Stomach (tissue), 9 donors: ENCODE measurements around the gene PCAT6. TPM values are rescaled to one million over a fixed set of nuclear protein-coding genes. Genes with fewer than 3 reads are reported as not detected.

Experiments
- DNase-seq, 2 donors: peaks; one replicate each; pipeline versions ENCODE4 v3.0.0 to v3.0.0-alpha.2; 2013 to 2019
- H3K27ac ChIP-seq, 5 donors: fragments of 200-600 bp in 4 of 5; sonication (generic) in 4 of 5; one replicate each; pipeline ENCODE4 v1.5.1; 2013 to 2019; ENCODE audit warnings: mild to moderate bottlenecking in 1 of 5, moderate library complexity in 1 of 5
- H3K27me3 ChIP-seq, 3 donors: fragments of 200-600 bp; sonication (generic); one replicate each; pipeline ENCODE4 v1.5.1; 2017 to 2019; ENCODE audit warnings: mixed run types in 1 of 3
- H3K36me3 ChIP-seq, 4 donors: fragments of 200-600 bp; sonication (generic); 1 replicate in 3 of 4; 2 replicates in 1 of 4; pipeline ENCODE4 v1.5.1; 2016 to 2019
- H3K4me1 ChIP-seq, 4 donors: fragments of 200-600 bp; sonication (generic); one replicate each; pipeline ENCODE4 v1.5.1; 2016 to 2019
- H3K4me3 ChIP-seq, 4 donors: fragments of 200-600 bp; sonication (generic) in 3 of 4; one replicate each; pipeline ENCODE4 v1.5.1; 2016 to 2019; ENCODE audit warnings: mild to moderate bottlenecking in 1 of 4
- H3K9me3 ChIP-seq, 4 donors: fragments of 200-600 bp; sonication (generic); one replicate each; pipeline ENCODE4 v1.5.1; 2016 to 2019
- EP300 ChIP-seq: sonication (generic); formaldehyde crosslinking; IDR thresholded peaks from one replicate; pipeline ENCODE4 v1.6.1; 2017; ENCODE audit warnings: antibody characterized with exemption
- POLR2A ChIP-seq, 4 donors: fragments of 450-650 bp; IDR thresholded peaks; one replicate each; pipeline ENCODE4 v1.6.1; 2016; ENCODE audit warnings: antibody characterized with exemption in 4 of 4, control low read depth in 2 of 4, mild to moderate bottlenecking in 1 of 4, moderate library complexity in 1 of 4
- POLR2AphosphoS5 ChIP-seq, 3 donors: sonication (generic); formaldehyde crosslinking; IDR thresholded peaks; one replicate each; pipeline ENCODE4 v1.6.1; 2016; ENCODE audit warnings: antibody characterized with exemption in 3 of 3
- WGBS, 5 donors: extraction: QIAGEN DNeasy Blood & Tissue Kit in 3 of 5; methylation state at CpG; one replicate each; pipeline versions ENCODE4 v1.1.5 to v1.1.7; 2013 to 2018; 5-methylcytosine and 5-hydroxymethylcytosine counted together
- intact Hi-C: fragments of 100-400 bp; cut with DNase I; formaldehyde crosslinking; loops from one replicate; pipeline ENCODE4 v1.15.1; 2023; ENCODE audit warnings: low total_unique reads
- polyA plus RNA-seq, 3 donors: library from polyadenylated mRNA; stranded (reverse); fragments of 200-250 nt; gene quantifications; one replicate each; pipeline ENCODE4 v1.2.3, GENCODE V29; 2013
- total RNA-seq, 5 donors: library from RNA; depleted of rRNA; stranded (reverse); fragments of >200 nt; gene quantifications; one replicate each; pipeline versions ENCODE4 v1.1.0 to v1.2.3, GENCODE V29; 2014 to 2016
- TF ChIP-seq, protein P1 (sequence below), 7 experiments: fragments of 450-650 bp in 4 of 7; fragments of 200-600 bp in 3 of 7; sonication (generic) in 3 of 7; IDR thresholded peaks; one replicate each; pipeline ENCODE4 v1.5.1; 2016 to 2019; ENCODE audit warnings: antibody characterized with exemption in 7 of 7, control low read depth in 2 of 7, mild to moderate bottlenecking in 1 of 7
- donor health status: healthy with polysubstance abuse.
- donor health status: Bipolar disorder and iron deficiency.
- donor health status: healthy.

PCAT6 gene
- total and polyA plus RNA-seq, 8 donors: 1.2 to 3.9 (median 2.7) TPM; not detected in 5

DNA sequence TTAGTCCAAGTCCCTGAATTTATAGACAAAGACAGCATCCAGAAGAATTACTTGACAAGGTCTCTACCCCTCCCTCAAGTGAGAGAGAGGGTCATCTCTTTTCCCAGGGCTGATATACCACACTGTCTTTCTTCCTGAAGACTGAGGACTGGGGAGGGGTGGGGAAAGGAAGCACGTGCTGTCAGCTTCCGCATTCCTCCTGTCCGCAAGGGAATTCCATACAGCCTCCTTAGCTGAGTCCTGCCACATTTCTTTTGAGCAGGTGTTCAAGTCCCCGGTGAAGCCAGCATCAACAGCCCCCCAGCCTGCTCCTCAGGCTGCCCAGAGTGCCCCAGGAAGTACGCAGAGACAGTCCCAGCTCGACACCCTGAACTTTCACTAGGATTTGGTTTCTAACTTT lies 34.2 kb downstream of the PCAT6 start:
- Histone ChIP-seq H3K27ac (no peak overlapping the region), H3K4me3 (no peak overlapping the region), H3K9me3 (no peaks in the 10 kb centered on the region), H3K4me1 (no peaks in the 10 kb centered on the region), H3K36me3 (no peaks in the 10 kb centered on the region), H3K27me3 (no peaks in the 10 kb centered on the region)
- intact Hi-C loops: no loop called here
- TF ChIP-seq POLR2A (IDR thresholded peaks at IDR 0.05) (no peak), EP300 (no peak), POLR2AphosphoS5 (IDR thresholded peaks at IDR 0.05) (no peak)
- TF ChIP-seq, protein P1, sequence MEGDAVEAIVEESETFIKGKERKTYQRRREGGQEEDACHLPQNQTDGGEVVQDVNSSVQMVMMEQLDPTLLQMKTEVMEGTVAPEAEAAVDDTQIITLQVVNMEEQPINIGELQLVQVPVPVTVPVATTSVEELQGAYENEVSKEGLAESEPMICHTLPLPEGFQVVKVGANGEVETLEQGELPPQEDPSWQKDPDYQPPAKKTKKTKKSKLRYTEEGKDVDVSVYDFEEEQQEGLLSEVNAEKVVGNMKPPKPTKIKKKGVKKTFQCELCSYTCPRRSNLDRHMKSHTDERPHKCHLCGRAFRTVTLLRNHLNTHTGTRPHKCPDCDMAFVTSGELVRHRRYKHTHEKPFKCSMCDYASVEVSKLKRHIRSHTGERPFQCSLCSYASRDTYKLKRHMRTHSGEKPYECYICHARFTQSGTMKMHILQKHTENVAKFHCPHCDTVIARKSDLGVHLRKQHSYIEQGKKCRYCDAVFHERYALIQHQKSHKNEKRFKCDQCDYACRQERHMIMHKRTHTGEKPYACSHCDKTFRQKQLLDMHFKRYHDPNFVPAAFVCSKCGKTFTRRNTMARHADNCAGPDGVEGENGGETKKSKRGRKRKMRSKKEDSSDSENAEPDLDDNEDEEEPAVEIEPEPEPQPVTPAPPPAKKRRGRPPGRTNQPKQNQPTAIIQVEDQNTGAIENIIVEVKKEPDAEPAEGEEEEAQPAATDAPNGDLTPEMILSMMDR (IDR thresholded peaks at IDR 0.05): no peak
- no peak for DNase-seq
- WGBS, 5 donors: 64 to 82% (median 67%) methylated on average over 6 of the region's 6 CpGs

DNA sequence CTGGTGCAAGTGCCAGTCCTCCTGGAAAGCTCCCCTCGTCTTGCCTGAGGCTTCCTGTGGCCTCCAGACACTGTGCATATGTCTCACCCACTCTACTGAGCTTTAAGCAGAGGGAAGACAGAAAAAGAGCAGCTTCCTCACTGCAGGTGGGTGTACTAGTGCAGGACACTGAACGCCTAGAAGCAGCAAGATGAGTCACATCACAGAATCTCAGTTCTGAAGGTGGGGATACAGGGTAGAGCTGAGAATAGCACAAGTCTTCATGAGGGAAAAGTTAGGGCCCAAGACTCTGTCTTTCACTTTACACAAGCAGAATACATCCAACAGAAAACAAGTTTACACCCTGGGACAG lies 37.4 kb downstream of the PCAT6 start:
- WGBS, 5 donors: 46 to 75% (median 58%) methylated on average over 2 of the region's 2 CpGs
- no peaks in the 10 kb centered on the region for H3K36me3 ChIP-seq

DNA sequence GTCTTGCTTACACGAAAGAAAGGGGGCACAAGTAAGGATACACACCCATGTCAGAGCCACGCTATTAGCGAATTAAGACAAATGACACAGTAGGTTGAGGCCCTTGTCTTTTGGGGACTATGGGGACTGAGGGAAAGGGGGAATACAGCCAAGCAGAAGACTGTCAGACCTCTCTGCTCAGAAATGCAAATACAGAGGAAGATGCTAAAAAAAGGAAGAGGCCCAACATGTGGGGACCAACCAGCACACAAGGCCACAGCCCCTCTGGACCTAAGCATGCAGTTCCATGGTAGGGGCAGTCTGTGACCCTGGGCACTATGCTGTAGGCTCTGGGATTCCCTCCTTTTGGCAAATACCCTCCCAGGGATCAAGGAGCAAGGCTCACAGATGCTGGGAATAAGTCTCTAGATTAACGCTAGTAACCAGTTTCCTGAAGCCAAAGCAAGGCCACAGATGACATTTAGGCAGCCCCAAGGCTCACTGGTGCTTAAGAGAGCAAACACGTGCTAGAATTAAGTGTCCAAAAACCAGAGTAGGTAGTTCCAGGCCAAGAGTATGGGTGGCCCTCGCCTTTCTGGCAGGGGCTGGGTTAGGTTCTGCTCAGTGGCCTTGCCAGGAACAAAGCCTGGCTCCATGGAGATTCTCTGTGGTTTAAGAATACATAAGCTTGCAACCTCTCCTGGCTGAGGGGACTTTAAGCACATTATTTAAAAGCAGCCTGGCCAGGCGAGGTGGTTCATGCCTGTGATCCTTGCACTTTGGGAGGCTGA lies 40.0 kb downstream of the PCAT6 start:
- Histone ChIP-seq H3K36me3 (no peaks in the 10 kb centered on the region), H3K4me1 (no peaks in the 10 kb centered on the region), H3K27ac (no peak overlapping the region), H3K9me3 (no peaks in the 10 kb centered on the region), H3K4me3 (no peak overlapping the region), H3K27me3 (no peaks in the 10 kb centered on the region)
- no peak for DNase-seq
- intact Hi-C loops: no loop called here
- 84 to 91% (median 88%) methylated on average over 7 of the region's 7 CpGs for WGBS, 5 donors
- TF ChIP-seq POLR2A (IDR thresholded peaks at IDR 0.05) (no peak), EP300 (no peak)

More for the DNA sequence above, 37.4 kb downstream of the PCAT6 start:
- intact Hi-C loops: no loop called here
- no peak for DNase-seq
- Histone ChIP-seq H3K9me3 (no peaks in the 10 kb centered on the region), H3K27me3 (no peaks in the 10 kb centered on the region), H3K4me1 (no peaks in the 10 kb centered on the region), H3K27ac (no peak overlapping the region), H3K4me3 (no peak overlapping the region)
- no peak for TF ChIP-seq POLR2A (IDR thresholded peaks at IDR 0.05)
- TF ChIP-seq, protein P1 (IDR thresholded peaks at IDR 0.05): no peak
- no peak for TF ChIP-seq EP300
- TF ChIP-seq POLR2AphosphoS5 (IDR thresholded peaks at IDR 0.05): no peak

DNA sequence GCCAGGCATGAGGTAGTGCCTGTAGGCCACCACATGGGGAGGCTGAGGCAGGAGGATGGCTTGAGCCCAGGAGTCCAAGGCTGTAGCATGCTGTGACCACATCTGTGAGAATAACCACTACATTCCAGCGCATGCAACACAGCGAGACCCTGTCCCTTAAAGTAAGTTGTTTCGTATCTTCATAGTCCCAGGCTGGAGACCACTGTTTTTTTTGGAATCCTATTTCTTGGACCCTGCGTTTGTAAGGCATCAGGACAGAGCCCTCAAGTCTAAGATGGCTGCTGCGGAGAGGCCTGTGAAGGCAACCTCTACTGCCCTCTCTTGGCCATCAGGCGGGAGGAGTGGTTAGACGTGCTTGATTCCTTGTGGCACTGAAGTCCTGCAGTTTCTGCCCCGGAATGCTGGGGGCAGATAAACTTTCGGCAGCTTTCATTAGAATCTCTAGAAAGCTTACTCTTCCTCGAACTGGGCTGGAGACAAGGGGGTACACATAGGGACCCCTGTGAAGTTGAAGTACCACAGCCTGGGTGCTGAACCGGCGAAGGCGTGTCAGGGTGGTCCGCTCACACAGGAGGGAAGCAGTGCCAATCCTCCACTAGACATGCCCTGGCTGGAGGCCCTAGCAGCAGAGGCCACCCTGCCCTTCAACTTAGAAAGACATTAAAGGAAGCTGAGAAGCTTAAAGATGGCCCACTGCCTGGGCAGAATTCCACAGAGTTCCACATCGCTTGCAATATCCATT lies 41.6 kb downstream of the PCAT6 start:
- TF ChIP-seq, protein P1 (IDR thresholded peaks at IDR 0.05): peak in 4 of 7 experiments; percentile 13 to 51 (median 39)
- no peak for TF ChIP-seq POLR2AphosphoS5 (IDR thresholded peaks at IDR 0.05)
- no peaks in the 10 kb centered on the region for H3K27me3 ChIP-seq
- H3K4me3 ChIP-seq: no peak overlapping the region
- DNase-seq: peak; percentile 63 to 79
- intact Hi-C loops: no loop called here
- 55 to 67% (median 59%) methylated on average over 13 to 15 of the region's 15 CpGs for WGBS, 5 donors
- no peaks in the 10 kb centered on the region for H3K36me3 ChIP-seq
- H3K27ac ChIP-seq: no peak overlapping the region
- no peaks in the 10 kb centered on the region for H3K4me1 ChIP-seq
- no peaks in the 10 kb centered on the region for H3K9me3 ChIP-seq

DNA sequence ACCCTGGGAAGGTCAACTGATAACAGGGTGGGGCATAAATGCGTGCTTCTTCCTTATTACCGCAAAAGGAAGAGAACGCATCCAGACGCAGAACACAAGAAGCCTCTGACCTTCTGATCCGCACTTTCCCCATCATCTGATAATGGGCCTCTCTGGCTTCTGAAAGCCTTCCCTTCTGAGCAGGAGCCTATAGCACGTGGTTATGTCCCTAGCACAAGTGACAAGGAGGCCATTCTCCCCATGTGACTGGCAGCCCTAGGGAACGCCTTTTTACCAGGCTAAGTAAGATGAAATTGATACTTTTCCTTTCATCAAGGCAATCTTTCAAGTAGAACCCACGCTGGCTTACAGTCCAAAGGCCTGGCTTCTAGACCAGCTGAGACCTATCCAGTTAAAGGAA lies 44.0 kb downstream of the PCAT6 start:
- Histone ChIP-seq H3K27ac (no peak overlapping the region), H3K9me3 (no peaks in the 10 kb centered on the region), H3K4me3 (no peak overlapping the region), H3K27me3 (no peaks in the 10 kb centered on the region), H3K36me3 (no peaks in the 10 kb centered on the region), H3K4me1 (peaks cover 4 to 12% (median 7%) of the 10 kb centered on the region in 4 donors)
- intact Hi-C loops: no loop called here
- 87 to 93% (median 91%) methylated on average over 8 of the region's 8 CpGs for WGBS, 5 donors
- DNase-seq: no peak
- TF ChIP-seq, protein P1 (IDR thresholded peaks at IDR 0.05): no peak
- TF ChIP-seq EP300 (no peak), POLR2A (IDR thresholded peaks at IDR 0.05) (no peak), POLR2AphosphoS5 (IDR thresholded peaks at IDR 0.05) (no peak)
